Loucy (cell line): ENCODE data around the gene LRSAM1.

Experiments
- H2AFZ ChIP-seq: fragments of 200-600 bp; sonication (generic); 2 replicates; pipeline ENCODE4 v1.6.0; 2016; ENCODE audit warnings: antibody characterized with exemption, mild to moderate bottlenecking, low read length, moderate library complexity
- H3F3A ChIP-seq: fragments of 200-600 bp; 2 replicates; pipeline ENCODE4 v1.6.0; 2016; ENCODE audit warnings: antibody characterized with exemption, low read depth, mild to moderate bottlenecking
- H3K27me3 ChIP-seq: fragments of 200-600 bp; sonication (generic); 2 replicates; pipeline ENCODE4 v1.6.1; 2014; ENCODE audit warnings: low read length, mild to moderate bottlenecking; ENCODE audit not compliant: insufficient read depth, poor library complexity, severe bottlenecking
- H3K36me3 ChIP-seq: fragments of 200-600 bp; sonication (generic); 2 replicates; pipeline ENCODE4 v1.6.1; 2016; ENCODE audit warnings: low read length; ENCODE audit not compliant: insufficient read depth
- H3K4me1 ChIP-seq: fragments of 200-600 bp; sonication (generic); 2 replicates; pipeline ENCODE4 v1.5.1; 2014; ENCODE audit warnings: low read length, mild to moderate bottlenecking; ENCODE audit not compliant: insufficient read depth, poor library complexity, severe bottlenecking
- H3K4me2 ChIP-seq: fragments of 200-600 bp; sonication (generic); 2 replicates; pipeline ENCODE4 v1.6.0; 2014; ENCODE audit warnings: antibody characterized with exemption, low read length, low read depth, mild to moderate bottlenecking; ENCODE audit not compliant: poor library complexity, severe bottlenecking
- H3K4me3 ChIP-seq: fragments of 200-600 bp; sonication (generic); 2 replicates; pipeline ENCODE4 v1.5.1; 2014; ENCODE audit warnings: low read length, mild to moderate bottlenecking, mixed read lengths; ENCODE audit not compliant: poor library complexity, severe bottlenecking
- H3K79me2 ChIP-seq: fragments of 200-600 bp; sonication (generic); 2 replicates; pipeline ENCODE4 v1.6.1; 2014; ENCODE audit warnings: low read length; ENCODE audit not compliant: insufficient read depth
- H3K9ac ChIP-seq: fragments of 200-600 bp; sonication (generic); 2 replicates; pipeline ENCODE4 v1.6.0; 2014; ENCODE audit warnings: mild to moderate bottlenecking, low read depth, low read length, moderate library complexity; ENCODE audit not compliant: poor library complexity, severe bottlenecking
- H3K9me2 ChIP-seq: fragments of 200-600 bp; sonication (generic); replicated peaks from 2 replicates; pipeline ENCODE4 v1.6.1; 2016; ENCODE audit warnings: low read depth, low read length, mixed read lengths
- H3K9me3 ChIP-seq: fragments of 200-600 bp; sonication (generic); 2 replicates; pipeline ENCODE4 v1.6.1; 2014; ENCODE audit warnings: mild to moderate bottlenecking, antibody characterized with exemption, low read length, low read depth; ENCODE audit not compliant: insufficient read depth
- H4K20me1 ChIP-seq: fragments of 200-600 bp; sonication (generic); 2 replicates; pipeline ENCODE4 v1.6.0; 2014; ENCODE audit warnings: antibody characterized with exemption, low read length, mild to moderate bottlenecking; ENCODE audit not compliant: insufficient read depth, poor library complexity, severe bottlenecking
- EZH2phosphoT487 ChIP-seq: fragments of 200-600 bp; IDR thresholded peaks from 2 replicates; pipeline ENCODE4 v1.6.1; 2018; ENCODE audit warnings: antibody characterized with exemption, mild to moderate bottlenecking, moderate library complexity, borderline replicate concordance
- TF ChIP-seq, protein P1 (sequence below): fragments of 200-600 bp; sonication (generic); conservative IDR thresholded peaks from 2 replicates; pipeline ENCODE4 v1.5.1; 2014; ENCODE audit warnings: mild to moderate bottlenecking, antibody characterized with exemption, low read length

Gene LRSAM1

GRCh38 chr9:127549218-127549617 is 97.9 kb downstream of the LRSAM1 start:
- Histone ChIP-seq H3K4me2 (no peak overlapping the region), H3K9me3 (no peaks in the 10 kb centered on the region), H3K79me2 (peaks cover 19% of the 10 kb centered on the region; the same call in 1 of the 2 replicates), H3F3A (no peaks in the 10 kb centered on the region), H3K4me1 (peaks cover 6% of the 10 kb centered on the region), H3K36me3 (no peaks in the 10 kb centered on the region), H3K9me2 (no peaks in the 10 kb centered on the region), H3K4me3 (no peak overlapping the region), H3K27me3 (no peaks in the 10 kb centered on the region), H4K20me1 (no peaks in the 10 kb centered on the region), H3K9ac (no peak overlapping the region), H2AFZ (no peak overlapping the region)
- TF ChIP-seq, protein P1, sequence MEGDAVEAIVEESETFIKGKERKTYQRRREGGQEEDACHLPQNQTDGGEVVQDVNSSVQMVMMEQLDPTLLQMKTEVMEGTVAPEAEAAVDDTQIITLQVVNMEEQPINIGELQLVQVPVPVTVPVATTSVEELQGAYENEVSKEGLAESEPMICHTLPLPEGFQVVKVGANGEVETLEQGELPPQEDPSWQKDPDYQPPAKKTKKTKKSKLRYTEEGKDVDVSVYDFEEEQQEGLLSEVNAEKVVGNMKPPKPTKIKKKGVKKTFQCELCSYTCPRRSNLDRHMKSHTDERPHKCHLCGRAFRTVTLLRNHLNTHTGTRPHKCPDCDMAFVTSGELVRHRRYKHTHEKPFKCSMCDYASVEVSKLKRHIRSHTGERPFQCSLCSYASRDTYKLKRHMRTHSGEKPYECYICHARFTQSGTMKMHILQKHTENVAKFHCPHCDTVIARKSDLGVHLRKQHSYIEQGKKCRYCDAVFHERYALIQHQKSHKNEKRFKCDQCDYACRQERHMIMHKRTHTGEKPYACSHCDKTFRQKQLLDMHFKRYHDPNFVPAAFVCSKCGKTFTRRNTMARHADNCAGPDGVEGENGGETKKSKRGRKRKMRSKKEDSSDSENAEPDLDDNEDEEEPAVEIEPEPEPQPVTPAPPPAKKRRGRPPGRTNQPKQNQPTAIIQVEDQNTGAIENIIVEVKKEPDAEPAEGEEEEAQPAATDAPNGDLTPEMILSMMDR = no peak
- TF ChIP-seq EZH2phosphoT487 = no peak

DNA sequence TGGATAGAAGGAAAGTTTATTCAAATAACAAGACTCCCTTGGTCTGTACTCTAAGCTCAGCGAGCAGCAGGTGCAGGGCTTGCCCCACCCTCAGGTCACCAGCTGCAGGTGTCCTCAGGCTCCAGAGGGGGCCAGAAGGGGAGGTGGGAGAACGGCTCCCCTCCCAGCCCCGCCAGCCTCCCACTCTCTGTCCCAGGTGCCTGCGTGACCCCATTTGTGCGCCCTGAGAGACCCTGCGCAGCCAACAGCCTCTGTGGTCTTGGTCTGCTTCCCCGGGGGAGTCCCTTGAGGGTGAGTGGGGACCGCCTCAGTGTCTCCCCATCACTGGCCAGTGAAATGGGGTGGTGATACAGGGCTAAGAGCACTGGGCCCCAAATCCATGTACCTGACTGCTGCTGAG is 98.4 kb downstream of the LRSAM1 start:
- TF ChIP-seq, protein P1 = no peak
- no peak for TF ChIP-seq EZH2phosphoT487
- Histone ChIP-seq H2AFZ (no peak overlapping the region), H3K27me3 (no peaks in the 10 kb centered on the region), H3K9ac (no peak overlapping the region), H3K9me3 (no peaks in the 10 kb centered on the region), H3K4me1 (peaks cover 6% of the 10 kb centered on the region), H3K9me2 (no peaks in the 10 kb centered on the region), H3F3A (no peaks in the 10 kb centered on the region), H3K79me2 (peaks cover 25% of the 10 kb centered on the region; the same call in 1 of the 2 replicates), H3K4me2 (no peak overlapping the region), H3K36me3 (no peaks in the 10 kb centered on the region), H4K20me1 (no peaks in the 10 kb centered on the region), H3K4me3 (no peak overlapping the region)

DNA sequence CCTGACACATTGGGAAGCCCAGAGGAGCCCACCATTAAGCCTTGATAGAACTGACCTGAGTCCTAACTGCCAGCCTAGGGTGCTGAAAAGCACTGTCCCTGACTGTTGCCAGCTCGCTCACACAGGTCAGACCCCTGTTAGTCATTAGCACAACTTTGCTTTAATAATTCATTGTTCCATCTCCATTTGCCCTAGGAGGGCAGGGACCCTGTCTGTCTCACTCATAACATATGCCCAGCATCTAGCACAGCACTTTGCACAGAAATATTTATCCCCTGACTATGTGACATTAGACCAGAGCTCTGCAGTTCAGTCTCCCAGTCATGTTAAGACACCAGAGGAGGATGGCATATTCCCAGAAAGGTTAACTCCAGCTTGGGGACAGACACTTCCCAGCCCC is 99.0 kb downstream of the LRSAM1 start:
- no peak overlapping the region for H2AFZ ChIP-seq
- H3K9me2 ChIP-seq = no peaks in the 10 kb centered on the region
- H3K36me3 ChIP-seq = no peaks in the 10 kb centered on the region
- no peak for TF ChIP-seq EZH2phosphoT487
- TF ChIP-seq, protein P1 = no peak
- peaks cover 30% of the 10 kb centered on the region for H3K79me2 ChIP-seq
- no peak overlapping the region for H3K4me2 ChIP-seq
- no peaks in the 10 kb centered on the region for H3K27me3 ChIP-seq
- H3K4me1 ChIP-seq = peaks cover 11% of the 10 kb centered on the region
- no peaks in the 10 kb centered on the region for H3K9me3 ChIP-seq
- no peaks in the 10 kb centered on the region for H4K20me1 ChIP-seq
- H3K4me3 ChIP-seq = no peak overlapping the region
- no peak overlapping the region for H3K9ac ChIP-seq
- H3F3A ChIP-seq = no peaks in the 10 kb centered on the region
